Gastroesophageal sphincter (tissue), 4 donors: ENCODE data around the gene PRRX1. TPM values are rescaled to one million over a fixed set of nuclear protein-coding genes. Genes with fewer than 3 reads are reported as not detected.

Experiments
- ATAC-seq: fragments of 150-250 bp; one replicate; pipeline ENCODE4 v1.9.1; 2016; ENCODE audit warnings: mild to moderate bottlenecking, moderate library complexity
- H3K27ac ChIP-seq, 4 donors: fragments of 200-600 bp; sonication (generic) in 3 of 4; 1 replicate in 3 of 4; 2 replicates in 1 of 4; pipeline ENCODE4 v1.5.1; 2016 to 2019
- H3K27me3 ChIP-seq: fragments of 200-600 bp; sonication (generic); one replicate; pipeline ENCODE4 v1.5.1; 2019
- H3K36me3 ChIP-seq, 2 donors: fragments of 200-600 bp; sonication (generic); one replicate each; pipeline ENCODE4 v1.5.1; 2019; ENCODE audit warnings: control low read depth in 1 of 2
- H3K4me1 ChIP-seq, 3 donors: fragments of 200-600 bp; sonication (generic); 1 replicate in 2 of 3; 2 replicates in 1 of 3; pipeline ENCODE4 v1.5.1; 2016 to 2019; ENCODE audit warnings: control low read depth in 2 of 3
- H3K4me3 ChIP-seq, 2 donors: fragments of 200-600 bp; sonication (generic); one replicate each; pipeline ENCODE4 v1.5.1; 2019; ENCODE audit warnings: mild to moderate bottlenecking in 1 of 2, moderate library complexity in 1 of 2
- H3K9me3 ChIP-seq, 3 donors: fragments of 200-600 bp; sonication (generic); one replicate each; pipeline ENCODE4 v1.5.1; 2017 to 2019; ENCODE audit warnings: control low read depth in 2 of 3
- EP300 ChIP-seq: sonication (generic); formaldehyde crosslinking; IDR thresholded peaks from one replicate; pipeline ENCODE4 v1.6.1; 2017; ENCODE audit warnings: antibody characterized with exemption, mild to moderate bottlenecking
- POLR2A ChIP-seq, 2 donors: fragments of 450-650 bp; IDR thresholded peaks; one replicate each; pipeline ENCODE4 v1.6.1; 2017; ENCODE audit warnings: antibody characterized with exemption in 2 of 2, mild to moderate bottlenecking in 2 of 2, moderate library complexity in 1 of 2
- POLR2AphosphoS5 ChIP-seq: sonication (generic); formaldehyde crosslinking; IDR thresholded peaks from one replicate; pipeline ENCODE4 v1.6.1; 2017; ENCODE audit warnings: antibody characterized with exemption
- WGBS, 2 donors: methylation state at CpG; one replicate each; pipeline ENCODE4 v1.1.5; 2018; ENCODE audit warnings: low coverage in 1 of 2; 5-methylcytosine and 5-hydroxymethylcytosine counted together
- total RNA-seq, 4 donors: library from RNA; depleted of rRNA; stranded (reverse); fragments of >200 nt; gene quantifications; one replicate each; pipeline ENCODE4 v1.1.0, GENCODE V29; 2016
- TF ChIP-seq, protein P1 (sequence below), 4 experiments: fragments of 200-600 bp in 2 of 4; fragments of 450-650 bp in 2 of 4; sonication (generic) in 1 of 4; IDR thresholded peaks; one replicate each; pipeline ENCODE4 v1.5.1; 2017 to 2019; ENCODE audit warnings: antibody characterized with exemption in 4 of 4, mild to moderate bottlenecking in 2 of 4, moderate library complexity in 2 of 4

The PRRX1 gene
- total RNA-seq, 4 donors from 2014 or later: 13.4 to 27.9 (median 21.4) TPM

DNA sequence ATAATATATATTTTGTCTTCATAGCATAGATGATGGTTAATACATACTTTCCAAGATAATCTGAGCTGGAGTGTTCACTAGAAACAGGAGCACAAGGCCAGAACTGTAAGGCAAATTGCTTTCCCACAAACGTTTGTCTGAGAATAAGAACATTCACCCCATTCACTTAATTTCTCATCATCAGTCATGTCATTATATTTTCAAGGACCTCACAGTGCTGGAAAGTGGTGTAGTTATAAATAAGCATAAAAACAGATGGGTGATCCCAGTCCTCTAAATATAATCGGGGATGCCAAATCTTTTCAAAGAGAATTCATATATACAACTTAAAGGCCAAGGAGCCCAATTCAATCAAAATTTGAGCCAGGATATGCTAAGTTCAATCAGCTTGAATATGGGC lies 8.4 kb downstream of the PRRX1 start:
- WGBS, 2 donors: 53 to 59% methylated on average over 2 of the region's 2 CpGs
- TF ChIP-seq, protein P1, sequence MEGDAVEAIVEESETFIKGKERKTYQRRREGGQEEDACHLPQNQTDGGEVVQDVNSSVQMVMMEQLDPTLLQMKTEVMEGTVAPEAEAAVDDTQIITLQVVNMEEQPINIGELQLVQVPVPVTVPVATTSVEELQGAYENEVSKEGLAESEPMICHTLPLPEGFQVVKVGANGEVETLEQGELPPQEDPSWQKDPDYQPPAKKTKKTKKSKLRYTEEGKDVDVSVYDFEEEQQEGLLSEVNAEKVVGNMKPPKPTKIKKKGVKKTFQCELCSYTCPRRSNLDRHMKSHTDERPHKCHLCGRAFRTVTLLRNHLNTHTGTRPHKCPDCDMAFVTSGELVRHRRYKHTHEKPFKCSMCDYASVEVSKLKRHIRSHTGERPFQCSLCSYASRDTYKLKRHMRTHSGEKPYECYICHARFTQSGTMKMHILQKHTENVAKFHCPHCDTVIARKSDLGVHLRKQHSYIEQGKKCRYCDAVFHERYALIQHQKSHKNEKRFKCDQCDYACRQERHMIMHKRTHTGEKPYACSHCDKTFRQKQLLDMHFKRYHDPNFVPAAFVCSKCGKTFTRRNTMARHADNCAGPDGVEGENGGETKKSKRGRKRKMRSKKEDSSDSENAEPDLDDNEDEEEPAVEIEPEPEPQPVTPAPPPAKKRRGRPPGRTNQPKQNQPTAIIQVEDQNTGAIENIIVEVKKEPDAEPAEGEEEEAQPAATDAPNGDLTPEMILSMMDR (IDR thresholded peaks at IDR 0.05): no peak
- TF ChIP-seq POLR2A (IDR thresholded peaks at IDR 0.05) (no peak), POLR2AphosphoS5 (no peak), EP300 (no peak)
- Histone ChIP-seq H3K4me3 (no peak overlapping the region), H3K36me3 (no peaks in the 10 kb centered on the region), H3K27ac (peak overlapping the region in 1 of 4 donors; percentile 3), H3K9me3 (no peaks in the 10 kb centered on the region), H3K27me3 (peaks cover 76% of the 10 kb centered on the region), H3K4me1 (peaks cover 0 to 5% (median 0%) of the 10 kb centered on the region in 3 donors)
- no peak for ATAC-seq

DNA sequence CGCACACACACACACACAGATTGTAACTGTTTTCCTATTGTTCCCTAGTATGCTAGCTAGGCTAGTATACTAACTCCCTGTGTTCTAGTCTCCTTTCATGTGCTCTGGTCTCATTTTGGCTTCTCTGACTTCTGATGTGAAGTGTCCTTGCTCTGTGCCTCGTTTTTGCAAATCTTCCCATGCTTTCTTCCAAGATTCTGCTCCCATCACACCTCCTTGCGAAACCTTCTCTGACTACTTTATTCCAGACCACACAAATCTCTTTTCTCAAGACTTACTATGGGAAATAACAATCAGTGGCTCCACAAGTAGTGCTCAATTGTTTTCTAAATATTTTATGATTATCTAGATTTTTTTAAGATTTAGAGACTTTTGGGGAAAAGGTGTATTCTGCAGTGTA lies 10.3 kb downstream of the PRRX1 start:
- Histone ChIP-seq H3K36me3 (no peaks in the 10 kb centered on the region), H3K4me3 (no peak overlapping the region), H3K9me3 (no peaks in the 10 kb centered on the region), H3K27me3 (peaks cover 57% of the 10 kb centered on the region), H3K4me1 (peaks cover 0 to 5% (median 0%) of the 10 kb centered on the region in 3 donors), H3K27ac (no peak overlapping the region)
- peak; percentile 49 for ATAC-seq
- TF ChIP-seq POLR2A (IDR thresholded peaks at IDR 0.05) (no peak), POLR2AphosphoS5 (no peak), EP300 (no peak)
- TF ChIP-seq, protein P1 (IDR thresholded peaks at IDR 0.05): no peak
- WGBS, 2 donors: 59 to 66% methylated on average over 3 of the region's 3 CpGs

DNA sequence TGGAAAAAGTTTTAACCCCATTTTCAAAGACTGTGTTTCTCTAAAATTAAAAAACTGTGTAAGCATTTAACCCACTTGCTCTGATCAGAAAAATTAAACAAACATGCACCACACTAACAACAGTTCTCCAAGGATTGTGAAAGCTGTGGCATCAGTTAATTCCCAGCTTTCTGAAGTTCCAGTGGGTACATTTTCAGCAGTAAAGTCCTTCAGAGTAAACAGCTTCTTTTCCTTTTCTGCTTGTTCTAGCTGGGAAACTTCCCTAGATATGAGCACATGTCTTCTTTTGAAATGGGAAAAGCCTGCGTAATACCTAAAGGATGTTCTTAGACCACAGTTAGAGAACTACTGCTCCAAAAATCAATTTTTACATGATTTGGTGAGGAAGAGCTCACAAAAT lies 11.1 kb downstream of the PRRX1 start:
- peak overlapping the region in 1 of 4 donors; percentile 20 for H3K27ac ChIP-seq
- H3K4me1 ChIP-seq: peaks cover 0 to 5% (median 0%) of the 10 kb centered on the region in 3 donors
- WGBS, 2 donors: 82 to 86% methylated on average over 1 of the region's 1 CpG

DNA sequence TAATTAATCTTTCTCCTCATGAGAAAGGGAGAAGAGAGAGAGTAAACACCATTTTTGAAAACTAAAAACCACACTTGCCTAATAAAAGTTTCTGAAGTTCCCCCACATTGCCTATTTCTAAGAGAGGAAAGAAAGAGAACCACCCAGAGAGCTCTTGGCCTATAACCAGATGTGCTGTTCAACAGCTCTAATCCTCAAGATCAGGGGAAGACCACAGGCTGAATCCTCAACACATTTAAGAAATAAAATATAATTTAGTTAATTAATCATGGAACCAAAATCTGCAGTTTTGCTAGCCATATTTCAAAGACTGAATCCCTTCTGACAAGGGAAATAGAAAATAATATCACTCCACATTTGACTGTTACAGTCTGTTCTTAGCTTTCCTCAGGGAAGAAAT lies 11.9 kb downstream of the PRRX1 start:
- Histone ChIP-seq H3K4me3 (no peak overlapping the region), H3K4me1 (peaks cover 0 to 5% (median 0%) of the 10 kb centered on the region in 3 donors), H3K27ac (no peak overlapping the region), H3K9me3 (no peaks in the 10 kb centered on the region), H3K27me3 (peaks cover 40% of the 10 kb centered on the region), H3K36me3 (no peaks in the 10 kb centered on the region)
- TF ChIP-seq POLR2AphosphoS5 (no peak), POLR2A (IDR thresholded peaks at IDR 0.05) (no peak), EP300 (no peak)
- TF ChIP-seq, protein P1 (IDR thresholded peaks at IDR 0.05): no peak
- no peak for ATAC-seq

More for the DNA sequence above, 11.1 kb downstream of the PRRX1 start:
- peaks cover 49% of the 10 kb centered on the region for H3K27me3 ChIP-seq
- H3K9me3 ChIP-seq: no peaks in the 10 kb centered on the region
- no peak overlapping the region for H3K4me3 ChIP-seq
- H3K36me3 ChIP-seq: no peaks in the 10 kb centered on the region
- TF ChIP-seq, protein P1 (IDR thresholded peaks at IDR 0.05): no peak
- TF ChIP-seq POLR2AphosphoS5 (no peak), POLR2A (IDR thresholded peaks at IDR 0.05) (no peak), EP300 (no peak)
- peak; percentile 13 for ATAC-seq

DNA sequence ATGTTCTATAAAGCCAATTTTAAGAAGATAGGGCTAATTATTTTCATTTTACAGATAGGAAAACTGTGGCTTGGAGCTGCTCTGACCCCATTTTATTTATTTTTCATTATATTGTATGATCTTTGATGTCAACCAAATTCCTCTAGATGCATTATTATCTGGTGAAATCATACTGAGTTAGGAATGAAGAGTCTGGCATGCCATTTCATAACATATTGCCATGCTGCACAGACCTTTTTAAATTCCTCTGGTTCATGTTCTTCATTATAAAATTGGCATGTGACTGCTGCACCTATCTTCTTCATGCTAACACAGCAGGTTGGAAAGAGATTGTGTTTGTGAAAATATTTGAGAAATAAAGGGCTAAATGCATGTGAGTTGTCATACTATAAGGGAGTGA lies 12.7 kb downstream of the PRRX1 start:
- Histone ChIP-seq H3K27ac (no peak overlapping the region), H3K4me3 (no peak overlapping the region), H3K4me1 (no peaks in the 10 kb centered on the region), H3K36me3 (no peaks in the 10 kb centered on the region), H3K9me3 (no peaks in the 10 kb centered on the region), H3K27me3 (peaks cover 33% of the 10 kb centered on the region)
- TF ChIP-seq, protein P1 (IDR thresholded peaks at IDR 0.05): no peak
- TF ChIP-seq EP300 (no peak), POLR2A (IDR thresholded peaks at IDR 0.05) (no peak), POLR2AphosphoS5 (no peak)
- no peak for ATAC-seq
